PC-3 (cell line): ENCODE results near the gene AIFM1. TPM values are rescaled to one million over a fixed set of nuclear protein-coding genes. Genes with fewer than 3 reads are reported as not detected.

Source experiments
- ATAC-seq: fragments of 200-7000 bp; cut with Tn5 transposase; 2 replicates; pipeline ENCODE4 v1.9.1; 2020; ENCODE audit warnings: mild to moderate bottlenecking, moderate library complexity
- BruUV-seq: library from RNA; stranded (reverse); fragments of 400-500 nt; replicated peaks from 2 replicates; lab custom pipeline; 2021; lab: Mats Ljungman, UMichigan
- CTCF ChIA-PET: fragments of 300-600 bp; sonication (Branson Sonifier 250); formaldehyde crosslinking; loops from one replicate; lab custom pipeline; 2022; ENCODE audit warnings: antibody characterized with exemption; lab: Charles Lee
- POLR2A ChIA-PET: fragments of 300-600 bp; sonication (Branson Sonifier 250); formaldehyde crosslinking; loops from one replicate; lab custom pipeline; 2022; ENCODE audit warnings: antibody characterized with exemption; ENCODE audit not compliant: unreplicated experiment; lab: Charles Lee
- DNase-seq: peaks from one replicate; pipeline ENCODE4 v3.0.0-alpha.2; 2015
- H2AFZ ChIP-seq: fragments of 300-600 bp; sonication (generic); 2 replicates; pipeline ENCODE4 v1.6.0; 2016; ENCODE audit warnings: antibody characterized with exemption, low read length
- H3F3A ChIP-seq: fragments of 300-600 bp; sonication (generic); one replicate; pipeline ENCODE4 v1.6.0; 2017; ENCODE audit warnings: antibody characterized with exemption, low read length, control low read depth, mild to moderate bottlenecking; ENCODE audit not compliant: unreplicated experiment
- H3K27ac ChIP-seq: fragments of 300-600 bp; sonication (generic); 2 replicates; pipeline ENCODE4 v1.5.1; 2016; ENCODE audit warnings: mild to moderate bottlenecking, low read length
- H3K27me3 ChIP-seq: fragments of 300-600 bp; sonication (generic); 2 replicates; pipeline ENCODE4 v1.6.1; 2016; ENCODE audit warnings: low read length, mixed read lengths
- H3K36me3 ChIP-seq: fragments of 300-600 bp; sonication (generic); 2 replicates; pipeline ENCODE4 v1.6.1; 2016; ENCODE audit warnings: low read depth, mixed run types, low read length, mixed read lengths
- H3K4me1 ChIP-seq: fragments of 300-600 bp; sonication (generic); 2 replicates; pipeline ENCODE4 v1.5.1; 2016; ENCODE audit warnings: low read length; ENCODE audit not compliant: insufficient read depth
- H3K4me2 ChIP-seq: fragments of 300-600 bp; sonication (generic); 2 replicates; pipeline ENCODE4 v1.6.0; 2016; ENCODE audit warnings: low read length
- H3K4me3 ChIP-seq: fragments of 300-600 bp; sonication (generic); 2 replicates; pipeline ENCODE4 v1.5.1; 2016; ENCODE audit warnings: mild to moderate bottlenecking, low read length, mixed read lengths
- H3K79me2 ChIP-seq: fragments of 300-600 bp; sonication (generic); 2 replicates; pipeline ENCODE4 v1.6.1; 2017; ENCODE audit warnings: low read length, mixed read lengths
- H3K9ac ChIP-seq: fragments of 300-600 bp; sonication (generic); 2 replicates; pipeline ENCODE4 v1.6.0; 2016; ENCODE audit warnings: mild to moderate bottlenecking, low read length
- H3K9me2 ChIP-seq: fragments of 300-600 bp; sonication (generic); replicated peaks from 2 replicates; pipeline ENCODE4 v1.6.1; 2016; ENCODE audit warnings: mixed run types, low read length, mixed read lengths
- H3K9me3 ChIP-seq: fragments of 300-600 bp; sonication (generic); 2 replicates; pipeline ENCODE4 v1.6.1; 2016; ENCODE audit warnings: low read length, mixed read lengths
- H4K20me1 ChIP-seq: fragments of 300-600 bp; sonication (generic); 2 replicates; pipeline ENCODE4 v1.6.1; 2016; ENCODE audit warnings: low read length, mixed read lengths
- CTCF ChIP-seq: fragments of 300-600 bp; sonication (generic); conservative IDR thresholded peaks from 2 replicates; pipeline ENCODE4 v1.5.1; 2017; ENCODE audit warnings: antibody characterized with exemption, low read depth, mild to moderate bottlenecking, low read length
- EZH2 ChIP-seq: fragments of 300-600 bp; sonication (generic); IDR thresholded peaks from one replicate; pipeline ENCODE4 v1.6.1; 2017; ENCODE audit warnings: antibody characterized with exemption, mild to moderate bottlenecking, low read length; ENCODE audit not compliant: unreplicated experiment
- EZH2phosphoT487 ChIP-seq: fragments of 300-600 bp; sonication (generic); IDR thresholded peaks from 2 replicates; pipeline ENCODE4 v1.6.1; 2018; ENCODE audit warnings: mild to moderate bottlenecking, antibody characterized with exemption, low read length, borderline replicate concordance
- intact Hi-C: fragments of 100-400 bp; cut with micrococcal nuclease; formaldehyde crosslinking; loops from 2 replicates; pipeline ENCODE4 v1.9.0; 2023
- total RNA-seq: library from RNA; depleted of rRNA; stranded (reverse); fragments of >200 nt; gene quantifications from 2 replicates; pipeline ENCODE4 v1.2.3, GENCODE V29; 2014

AIFM1 gene
- total RNA-seq, 1 experiment from 2014 or later: 51.8 TPM

- Histone ChIP-seq H3F3A (no peaks in the 10 kb centered on the region), H3K36me3 (no peaks in the 10 kb centered on the region), H3K9me3 (no peaks in the 10 kb centered on the region), H4K20me1 (peaks cover 11% of the 10 kb centered on the region; the same call in 1 of the 2 replicates), H3K79me2 (peaks cover 53% of the 10 kb centered on the region), H2AFZ (peak overlapping the region; percentile 55), H3K4me2 (peak overlapping the region; percentile 98), H3K9ac (peak overlapping the region; percentile 98), H3K27me3 (no peaks in the 10 kb centered on the region), H3K9me2 (no peaks in the 10 kb centered on the region), H3K4me3 (peak overlapping the region; percentile 90), H3K4me1 (peaks cover 30% of the 10 kb centered on the region), H3K27ac (peak overlapping the region; percentile 87)
- POLR2A ChIA-PET: no interaction called here
- intact Hi-C loops: loop anchor here (10.0 kb wide), 1 partner anchor 55 kb away; the partner anchor contains the start of gene AIFM1
- no TSS peak for BruUV-seq
- ATAC-seq (peak; percentile 3), DNase-seq (peak; percentile 21)
- TF ChIP-seq EZH2phosphoT487 (no peak), EZH2 (no peak), CTCF (no peak)
- CTCF ChIA-PET: interaction anchor here (0.6 to 0.8 kb wide), 2 partner anchors 49 to 391 kb away, joined by 3 read pairs; no protein-coding TSS in a partner anchor
These were observed 55.9 kb downstream of the AIFM1 start for GRCh38 chrX:130109429-130110378.

GRCh38 chrX:130108647-130109428, 56.8 kb downstream of the AIFM1 start:
- Histone ChIP-seq H4K20me1 (peaks cover 11% of the 10 kb centered on the region; the same call in 1 of the 2 replicates), H3K27ac (peak overlapping the region; percentile 87), H3K4me1 (peaks cover 21% of the 10 kb centered on the region), H3K9me3 (no peaks in the 10 kb centered on the region), H3K36me3 (no peaks in the 10 kb centered on the region), H3K9ac (peak overlapping the region; percentile 98), H3K27me3 (no peaks in the 10 kb centered on the region), H3K79me2 (peaks cover 61% of the 10 kb centered on the region), H3K9me2 (no peaks in the 10 kb centered on the region), H3F3A (no peaks in the 10 kb centered on the region), H2AFZ (no peak overlapping the region), H3K4me3 (peak overlapping the region; percentile 90), H3K4me2 (peak overlapping the region; percentile 98)
- ChIA-PET CTCF (interaction anchor here (0.5 to 0.8 kb wide), 3 partner anchors 48 to 390 kb away, joined by 3 to 4 read pairs (median 3); no protein-coding TSS in a partner anchor), POLR2A (no interaction called here)
- TF ChIP-seq CTCF: peak; percentile 34
- TF ChIP-seq EZH2phosphoT487: no peak
- TF ChIP-seq EZH2: no peak
- intact Hi-C loops: no loop called here
- BruUV-seq: TSS peak; percentile 34
- ATAC-seq (peak; percentile 39), DNase-seq (peak; percentile 44)
